HepG2 (cell line): ENCODE data around the gene CPT1C. TPM values are rescaled to one million over a fixed set of nuclear protein-coding genes. Genes with fewer than 3 reads are reported as not detected.
A peak's percentile ranks its signal among the peaks of the same experiment; 100 is the strongest.

Experiments used
- ATAC-seq: fragments of 200-7000 bp; cut with Tn5 transposase; 3 replicates; pipeline ENCODE4 v1.9.1; 2020; ENCODE audit warnings: mild to moderate bottlenecking, moderate library complexity
- BruUV-seq: library from RNA; stranded (reverse); fragments of 400-500 nt; replicated peaks from 2 replicates; lab custom pipeline; 2021; lab: Mats Ljungman, UMichigan
- CTCF ChIA-PET: fragments of 300-600 bp; formaldehyde crosslinking; extraction: SDS; loops from one replicate; lab custom pipeline; 2021; ENCODE audit warnings: low total read pairs, inconsistent platforms, low intra/inter-chr PET ratio; lab: Yijun Ruan, JAX
- POLR2A ChIA-PET: fragments of 350-600 bp; sonication (Branson Sonifier 250); formaldehyde crosslinking; loops from one replicate; lab custom pipeline; 2020; ENCODE audit warnings: antibody characterized with exemption, inconsistent platforms; lab: Yijun Ruan, JAX
- DNase-seq: peaks from one replicate; pipeline ENCODE4 v3.0.0-alpha.2; 2015; ENCODE audit warnings: low spot score
- FAIRE-seq: peaks from 3 replicates; lab custom pipeline; 2011; peaks lifted over from hg19 to GRCh38; lab: Jason Lieb, UNC
- H2AFZ ChIP-seq: one replicate; pipeline ENCODE4 v1.6.1; 2011; ENCODE audit warnings: low read length, inconsistent platforms
- H3K27ac ChIP-seq: fragments of 300-600 bp; 3 replicates; pipeline ENCODE4 v1.8.0; 2011; ENCODE audit warnings: mixed run types, mild to moderate bottlenecking, mixed read lengths, low read length, inconsistent platforms; ENCODE audit not compliant: insufficient read depth; ENCODE audit errors: extremely low read length
- H3K27me3 ChIP-seq, 2 experiments: fragments of 200-600 bp in 1 of 2; 2 replicates in 1 of 2; 3 replicates in 1 of 2; pipeline versions ENCODE4 v1.6.0 to v1.8.0; 2011; ENCODE audit warnings: low read length in 2 of 2, mild to moderate bottlenecking in 2 of 2, moderate library complexity in 2 of 2, inconsistent platforms in 1 of 2; ENCODE audit not compliant: insufficient read depth in 2 of 2, control insufficient read depth in 1 of 2
- H3K36me3 ChIP-seq, 2 experiments: fragments of 200-600 bp in 1 of 2; replicated peaks in 1 of 2; 2 replicates in 1 of 2; 3 replicates in 1 of 2; pipeline versions ENCODE4 v1.5.1 to v1.8.0; 2011; ENCODE audit warnings: low read length in 2 of 2, inconsistent platforms in 1 of 2; ENCODE audit not compliant: insufficient read depth in 2 of 2, control insufficient read depth in 1 of 2
- H3K4me1 ChIP-seq: 2 replicates; pipeline ENCODE4 v1.5.1; 2012; ENCODE audit warnings: low read length, inconsistent platforms; ENCODE audit not compliant: insufficient read depth
- H3K4me2 ChIP-seq: 2 replicates; pipeline ENCODE4 v1.6.0; 2011; ENCODE audit warnings: low read depth, low read length, inconsistent platforms
- H3K4me3 ChIP-seq, 3 experiments: fragments of 200-600 bp in 1 of 3; sonication (generic), shearing (Covaris generic) in 1 of 3; replicated peaks in 1 of 3; 2 replicates each; pipeline ENCODE4 v1.5.1; 2011 to 2016; ENCODE audit warnings: low read length in 3 of 3, inconsistent platforms in 2 of 3, low read depth in 2 of 3, mild to moderate bottlenecking in 2 of 3, control low read depth in 1 of 3, mixed read lengths in 1 of 3; ENCODE audit not compliant: insufficient read depth in 1 of 3
- H3K79me2 ChIP-seq: one replicate; pipeline ENCODE4 v1.6.1; 2011; ENCODE audit warnings: low read length, inconsistent platforms; ENCODE audit not compliant: insufficient read depth
- H3K9ac ChIP-seq: 2 replicates; pipeline ENCODE4 v1.6.0; 2011; ENCODE audit warnings: mild to moderate bottlenecking, low read depth, low read length, inconsistent platforms; ENCODE audit not compliant: insufficient read depth
- H3K9me3 ChIP-seq: 2 replicates; pipeline ENCODE4 v1.5.1; 2012; ENCODE audit warnings: mild to moderate bottlenecking, low read length
- H4K20me1 ChIP-seq: 2 replicates; pipeline ENCODE4 v1.6.0; 2011; ENCODE audit warnings: inconsistent platforms, mild to moderate bottlenecking, low read length, moderate library complexity; ENCODE audit not compliant: insufficient read depth
- AGO1 ChIP-seq: fragments of 200-400 bp; formaldehyde crosslinking; IDR thresholded peaks from 2 replicates; pipeline ENCODE4 v1.6.1; 2017; ENCODE audit warnings: mild to moderate bottlenecking, low read depth, low read length, moderate library complexity; ENCODE audit not compliant: poor library complexity, severe bottlenecking
- AGO2 ChIP-seq: fragments of 200-400 bp; formaldehyde crosslinking; optimal IDR thresholded peaks from 2 replicates; pipeline ENCODE3; 2017; ENCODE audit warnings: mild to moderate bottlenecking, low read depth, low read length, moderate library complexity
- GABPA ChIP-seq, 2 experiments: IDR thresholded peaks; 2 replicates each; pipeline ENCODE4 v1.6.1; 2011 to 2016; ENCODE audit warnings: low read depth in 2 of 2, low read length in 1 of 2, missing biosample characterization in 1 of 2, missing genetic modification characterization in 1 of 2
- GABPB1 ChIP-seq: IDR thresholded peaks from 2 replicates; pipeline ENCODE4 v1.6.1; 2016; ENCODE audit warnings: mild to moderate bottlenecking, missing genetic modification reagents, moderate library complexity, missing compliant biosample characterization
- HHEX ChIP-seq: IDR thresholded peaks from 2 replicates; pipeline ENCODE4 v1.6.1; 2016; ENCODE audit warnings: control low read depth
- JUND ChIP-seq: sonication (generic); formaldehyde crosslinking; IDR thresholded peaks from 2 replicates; pipeline ENCODE4 v1.8.0; 2022; ENCODE audit warnings: mild to moderate bottlenecking, missing genetic modification reagents
- MATR3 ChIP-seq: sonication (generic); formaldehyde crosslinking; IDR thresholded peaks from 2 replicates; pipeline ENCODE4 v1.4.0; 2020; ENCODE audit warnings: missing genetic modification reagents
- SMARCC2 ChIP-seq: fragments of 450-650 bp; IDR thresholded peaks from 2 replicates; pipeline ENCODE4 v1.6.1; 2017; ENCODE audit warnings: antibody characterized with exemption, mild to moderate bottlenecking
- ZBTB7A ChIP-seq: sonication (generic); formaldehyde crosslinking; IDR thresholded peaks from 2 replicates; pipeline ENCODE4 v1.8.0; 2022; ENCODE audit warnings: mild to moderate bottlenecking, missing genetic modification reagents
- ZNF3 ChIP-seq: IDR thresholded peaks from 2 replicates; pipeline ENCODE4 v1.7.0; 2017; ENCODE audit warnings: inconsistent platforms
- ZNF501 ChIP-seq: sonication (generic); formaldehyde crosslinking; IDR thresholded peaks from 2 replicates; pipeline ENCODE4 v1.5.1; 2020; ENCODE audit warnings: mild to moderate bottlenecking, moderate library complexity, missing genetic modification reagents
- ZNF607 ChIP-seq: sonication (generic); formaldehyde crosslinking; IDR thresholded peaks from 2 replicates; pipeline ENCODE4 v1.5.1; 2020; ENCODE audit warnings: missing genetic modification reagents, mild to moderate bottlenecking, borderline replicate concordance
- ZNF720 ChIP-seq: sonication (generic); formaldehyde crosslinking; IDR thresholded peaks from 2 replicates; pipeline ENCODE4 v1.4.0; 2020; ENCODE audit warnings: missing genetic modification reagents
- WGBS: methylation state at CpG from one replicate; pipeline ENCODE4 v1.1.6; 2017; ENCODE audit warnings: low lambda C conversion rate; 5-methylcytosine and 5-hydroxymethylcytosine counted together
- in situ Hi-C: cut with HindIII; loops from 2 replicates; pipeline ENCODE4 v1.10.0; 2017; ENCODE audit warnings: low pct_unique_long_range_greater_than_20kb; ENCODE audit not compliant: extremely low pct_ligation_motif_present
- intact Hi-C: fragments of 100-400 bp; cut with micrococcal nuclease; formaldehyde crosslinking; loops from one replicate; pipeline ENCODE4 v1.10.0; 2022; ENCODE audit not compliant: unreplicated experiment
- polyA plus RNA-seq, 8 experiments: library from polyadenylated mRNA; depleted of rRNA in 3 of 8; stranded (reverse) in 7 of 8; unstranded in 1 of 8; fragments of >200 nt; fragmentation: Illumina TruSeq in 4 of 8; extraction: Trizol in 4 of 8; gene quantifications; 2 replicates each; pipeline versions ENCODE4 v1.2.1 to v1.2.3, GENCODE V29; 2011 to 2016; ENCODE audit warnings: low read depth in 4 of 8, missing spikeins in 1 of 8, mixed read lengths in 1 of 8; ENCODE audit not compliant: insufficient read depth in 1 of 8
- total RNA-seq, 5 experiments: library from RNA; depleted of rRNA; stranded (reverse); fragments of >200 nt; fragmentation: Illumina TruSeq; extraction: Trizol; gene quantifications; 2 replicates each; pipeline ENCODE4 v1.2.3, GENCODE V29; 2016; ENCODE audit warnings: low read depth in 1 of 5
- TF ChIP-seq, protein P1 (sequence below): sonication (generic); formaldehyde crosslinking; IDR thresholded peaks from 2 replicates; pipeline ENCODE4 v1.4.0; 2020; ENCODE audit warnings: mild to moderate bottlenecking, missing genetic modification reagents, borderline replicate concordance

CPT1C gene
- total and polyA plus RNA-seq, 2 of the 13 experiments (the other 11 are each of a cell fraction or from before 2014, with no cell fraction given), result 0.18 TPM; not detected in 1

DNA sequence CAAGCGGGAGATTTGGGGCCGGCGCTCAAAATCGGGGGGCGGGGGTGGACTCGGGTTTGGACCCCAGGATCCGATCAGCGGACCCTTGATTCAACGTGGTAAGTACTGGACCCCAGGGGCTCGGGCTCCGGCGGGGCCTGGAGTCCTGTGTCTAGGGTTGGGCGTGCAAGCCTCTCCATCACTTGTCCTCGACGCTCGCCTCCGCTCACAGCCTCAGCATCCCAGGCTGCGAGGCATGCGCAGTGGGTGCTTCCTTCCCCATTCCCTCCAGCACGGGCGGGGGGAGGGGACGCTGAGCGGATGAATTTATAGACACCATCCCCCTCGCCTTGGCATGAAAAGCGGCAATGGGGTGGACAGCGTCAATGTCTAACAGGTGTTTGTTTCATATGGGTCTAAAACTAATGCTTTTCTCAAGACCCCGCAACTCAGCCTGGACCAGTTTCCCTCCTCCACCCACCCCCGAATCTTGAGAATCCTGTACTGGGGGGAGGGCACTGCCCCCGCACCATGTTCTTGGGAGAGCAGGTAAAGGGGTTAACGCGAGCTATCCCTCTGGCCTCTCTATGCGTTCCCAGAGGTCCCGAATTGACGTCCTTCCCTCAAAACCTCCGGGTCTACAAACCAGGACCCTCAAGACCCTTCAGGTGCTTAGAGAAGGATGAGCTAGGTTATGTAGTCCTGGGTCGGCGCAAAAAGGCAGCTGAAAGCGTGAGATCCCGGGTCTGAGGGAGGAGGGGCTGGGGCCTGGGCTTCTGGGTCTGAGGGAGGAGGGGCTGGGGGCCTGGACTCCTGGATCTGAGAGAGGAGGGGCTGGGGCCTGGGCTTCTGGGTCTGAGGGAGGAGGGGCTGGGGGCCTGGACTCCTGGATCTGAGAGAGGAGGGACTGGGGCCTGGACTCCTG lies 579 bp downstream of the CPT1C start:
- Histone ChIP-seq H3K79me2 (no peaks in the 10 kb centered on the region), H3K36me3 (peaks cover 4 to 14% of the 10 kb centered on the region in 2 experiments; a peak in 4 of 5 replicates), H3K4me1 (no peaks in the 10 kb centered on the region), H3K27ac (no peak overlapping the region), H3K4me3 (no peak overlapping the region), H3K27me3 (no peaks in the 10 kb centered on the region), H3K4me2 (no peak overlapping the region), H4K20me1 (no peaks in the 10 kb centered on the region), H3K9ac (no peak overlapping the region), H3K9me3 (no peaks in the 10 kb centered on the region), H2AFZ (no peak overlapping the region)
- no peak for DNase-seq
- intact Hi-C loops (no loop called here), in situ Hi-C loops (no loop called here)
- ATAC-seq, result no peak; the same call in 2 of the 3 replicates
- 80% methylated on average over 36 of the region's 39 CpGs for WGBS
- no peak for TF ChIP-seq SMARCC2
- no peak for TF ChIP-seq ZNF3
- no peak for TF ChIP-seq ZNF501
- peak; percentile 79 for TF ChIP-seq AGO2
- TF ChIP-seq AGO1, result peak; percentile 45
- no peak for TF ChIP-seq HHEX (CRISPR knock-in tag)
- TF ChIP-seq ZNF607, result no peak
- POLR2A ChIA-PET, result no interaction called here
- CTCF ChIA-PET, result no interaction called here
- no peak for FAIRE-seq
- BruUV-seq, result no TSS peak

DNA sequence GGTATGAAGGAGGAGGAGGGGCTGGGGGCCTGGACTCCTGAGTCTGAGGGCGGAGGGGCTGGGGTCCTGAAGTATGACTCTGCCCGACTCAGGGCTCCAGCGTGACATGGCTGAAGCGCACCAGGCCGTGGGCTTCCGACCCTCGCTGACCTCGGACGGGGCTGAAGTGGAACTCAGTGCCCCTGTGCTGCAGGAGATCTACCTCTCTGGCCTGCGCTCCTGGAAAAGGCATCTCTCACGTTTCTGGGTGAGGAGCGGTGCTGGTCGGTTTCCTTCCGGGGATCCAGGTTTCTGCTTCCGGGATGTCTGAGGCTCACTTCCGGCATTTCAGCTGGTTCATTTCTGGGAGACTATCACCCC lies 1.2 kb downstream of the CPT1C start:
- no peak for FAIRE-seq
- no peak overlapping the region for H3K27ac ChIP-seq
- H4K20me1 ChIP-seq, result no peaks in the 10 kb centered on the region
- no peak overlapping the region for H2AFZ ChIP-seq
- H3K4me1 ChIP-seq, result no peaks in the 10 kb centered on the region
- BruUV-seq, result no TSS peak
- ChIA-PET POLR2A (no interaction called here), CTCF (no interaction called here)
- H3K79me2 ChIP-seq, result no peaks in the 10 kb centered on the region
- no peak overlapping the region for H3K9ac ChIP-seq
- ATAC-seq, result peak; percentile 7
- no peak overlapping the region for H3K4me2 ChIP-seq
- no peak for DNase-seq
- no peaks in the 10 kb centered on the region for H3K27me3 ChIP-seq
- WGBS, result 74% methylated on average over 5 of the region's 16 CpGs
- H3K36me3 ChIP-seq, result peaks cover 4 to 10% of the 10 kb centered on the region in 2 experiments; a peak in 3 of 5 replicates
- in situ Hi-C loops (no loop called here), intact Hi-C loops (no loop called here)
- no peak overlapping the region for H3K4me3 ChIP-seq
- H3K9me3 ChIP-seq, result no peaks in the 10 kb centered on the region
- TF ChIP-seq GABPA (IDR thresholded peaks at IDR 0.05; ENCODE audit: low read depth, low read length) (peak; percentile 42), GABPA (CRISPR knock-in tag; IDR thresholded peaks at IDR 0.05; ENCODE audit: low read depth) (peak; percentile 49; the same call in 1 of the 2 replicates), MATR3 (CRISPR knock-in tag) (no peak), ZNF720 (CRISPR knock-in tag) (no peak), JUND (no peak), GABPB1 (CRISPR knock-in tag) (peak; percentile 37; the same call in 1 of the 2 replicates), ZBTB7A (no peak)
- TF ChIP-seq, protein P1, sequence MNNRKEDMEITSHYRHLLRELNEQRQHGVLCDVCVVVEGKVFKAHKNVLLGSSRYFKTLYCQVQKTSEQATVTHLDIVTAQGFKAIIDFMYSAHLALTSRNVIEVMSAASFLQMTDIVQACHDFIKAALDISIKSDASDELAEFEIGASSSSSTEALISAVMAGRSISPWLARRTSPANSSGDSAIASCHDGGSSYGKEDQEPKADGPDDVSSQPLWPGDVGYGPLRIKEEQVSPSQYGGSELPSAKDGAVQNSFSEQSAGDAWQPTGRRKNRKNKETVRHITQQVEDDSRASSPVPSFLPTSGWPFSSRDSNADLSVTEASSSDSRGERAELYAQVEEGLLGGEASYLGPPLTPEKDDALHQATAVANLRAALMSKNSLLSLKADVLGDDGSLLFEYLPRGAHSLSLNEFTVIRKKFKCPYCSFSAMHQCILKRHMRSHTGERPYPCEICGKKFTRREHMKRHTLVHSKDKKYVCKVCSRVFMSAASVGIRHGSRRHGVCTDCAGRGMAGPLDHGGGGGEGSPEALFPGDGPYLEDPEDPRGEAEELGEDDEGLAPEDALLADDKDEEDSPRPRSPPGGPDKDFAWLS, result no peak
